Germinal center (tissue), 1 donor: ENCODE results near the gene PRPF38B.
A peak's percentile ranks its signal among the peaks of the same experiment; 100 is the strongest.
"Not testable (repeated sequence)": the region's sequence is repeated elsewhere in the genome, so short reads cannot be mapped to it uniquely, and the experiment has no call there.

Experiments
- DNase-seq: peaks from one replicate; pipeline ENCODE4 v3.0.0; 2012; ENCODE audit warnings: mixed read lengths, low spot score

The PRPF38B gene

DNA sequence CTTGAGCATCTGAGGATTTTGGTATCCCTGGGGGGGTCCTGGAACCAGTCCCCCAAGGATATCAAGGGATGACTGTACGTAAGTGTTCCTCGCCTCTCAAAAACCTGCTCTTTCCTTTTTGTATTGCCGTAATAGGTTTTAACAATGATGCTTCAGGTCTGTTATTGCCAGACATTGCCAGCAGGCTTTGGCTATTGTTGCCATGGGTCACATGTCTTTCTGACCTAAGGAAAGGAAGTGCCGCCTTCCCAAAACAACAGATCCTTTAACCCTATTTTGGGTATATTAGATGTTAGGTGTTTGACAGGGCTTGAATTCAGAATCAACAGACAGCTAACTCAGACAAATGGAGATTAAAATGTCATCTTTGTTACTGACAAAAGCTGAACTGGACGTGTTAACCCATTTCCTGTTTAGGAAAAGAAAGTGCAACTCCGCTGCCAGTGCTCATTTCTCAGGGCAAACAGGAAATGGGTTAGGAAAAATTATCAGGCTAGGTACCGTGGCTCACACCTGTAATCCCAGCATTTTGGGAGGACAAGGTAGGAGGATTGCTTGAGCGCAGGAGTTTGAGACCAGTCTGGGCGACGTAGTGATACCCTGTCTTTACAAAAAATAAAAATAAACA, 12.4 kb upstream of the PRPF38B start:
- DNase-seq: no peak

DNA sequence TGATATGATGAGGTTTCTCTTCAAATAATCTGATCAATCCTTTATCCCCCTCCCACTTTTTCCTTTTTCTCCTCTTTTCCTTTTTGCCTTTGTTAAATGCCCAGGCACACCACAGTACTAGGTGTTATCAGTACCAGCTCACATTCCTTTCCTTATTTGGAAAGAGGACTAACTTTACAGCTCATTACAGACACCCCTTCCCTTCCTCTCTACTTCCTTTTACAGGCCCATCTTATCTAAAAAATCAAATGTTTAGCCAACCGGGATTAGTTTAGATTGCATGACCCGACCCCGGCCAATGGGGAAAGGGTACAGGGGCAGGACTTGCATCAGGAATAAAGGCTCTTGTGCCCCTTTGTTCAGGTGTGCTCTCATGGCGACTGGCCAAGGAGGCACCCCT, 10.4 kb upstream of the PRPF38B start:
- DNase-seq: not testable (repeated sequence)

DNA sequence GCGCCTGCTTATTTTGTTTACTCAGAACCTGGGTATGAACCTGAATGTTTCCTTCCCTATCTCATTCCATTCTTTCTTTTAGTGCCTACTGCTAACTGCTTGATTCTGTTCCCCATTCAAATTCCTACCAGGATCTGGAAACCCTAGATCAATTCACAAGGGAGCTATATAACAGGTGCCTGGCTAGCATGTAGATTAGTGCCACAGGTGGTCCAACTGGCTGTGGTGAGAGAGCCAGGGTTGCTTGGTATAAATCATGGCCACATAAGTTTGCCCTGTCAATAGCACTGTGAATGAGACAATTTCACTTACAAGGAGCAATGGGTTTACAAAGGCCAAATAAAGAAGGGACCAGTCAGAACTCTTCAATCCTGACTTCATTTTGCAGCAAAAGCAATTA, 6.6 kb upstream of the PRPF38B start:
- no peak for DNase-seq

DNA sequence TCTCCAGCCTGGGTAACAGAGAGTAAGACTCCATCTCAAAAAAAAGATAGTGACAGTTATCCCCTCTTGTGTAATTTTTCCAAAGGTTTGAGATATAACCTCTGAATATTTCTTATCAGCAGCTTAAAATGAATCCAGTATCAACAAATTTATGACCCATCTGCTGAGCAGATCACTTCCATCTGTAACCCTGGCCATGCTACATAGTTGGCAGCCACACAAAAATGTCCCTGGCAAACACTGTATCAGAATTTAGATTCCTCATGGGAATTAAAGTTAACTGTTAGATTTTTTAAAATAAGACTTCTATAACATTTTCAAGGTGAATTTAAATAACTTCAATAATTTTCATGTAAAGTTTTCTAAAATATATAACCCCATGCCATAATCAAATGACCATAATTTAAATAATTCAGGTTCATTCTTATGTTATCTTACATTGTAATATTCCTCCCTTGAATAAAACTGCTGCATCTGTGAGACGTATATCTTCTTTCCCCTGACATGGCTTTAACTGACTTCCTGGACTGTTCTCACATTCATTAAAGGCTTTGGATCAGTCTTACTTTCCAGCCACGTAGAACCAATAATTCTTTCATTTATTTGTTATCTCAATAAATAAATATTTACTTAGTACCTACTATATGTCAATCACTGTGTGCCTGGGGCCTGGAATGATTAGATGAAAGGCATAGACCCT, 5.3 kb upstream of the PRPF38B start:
- no peak for DNase-seq

DNA sequence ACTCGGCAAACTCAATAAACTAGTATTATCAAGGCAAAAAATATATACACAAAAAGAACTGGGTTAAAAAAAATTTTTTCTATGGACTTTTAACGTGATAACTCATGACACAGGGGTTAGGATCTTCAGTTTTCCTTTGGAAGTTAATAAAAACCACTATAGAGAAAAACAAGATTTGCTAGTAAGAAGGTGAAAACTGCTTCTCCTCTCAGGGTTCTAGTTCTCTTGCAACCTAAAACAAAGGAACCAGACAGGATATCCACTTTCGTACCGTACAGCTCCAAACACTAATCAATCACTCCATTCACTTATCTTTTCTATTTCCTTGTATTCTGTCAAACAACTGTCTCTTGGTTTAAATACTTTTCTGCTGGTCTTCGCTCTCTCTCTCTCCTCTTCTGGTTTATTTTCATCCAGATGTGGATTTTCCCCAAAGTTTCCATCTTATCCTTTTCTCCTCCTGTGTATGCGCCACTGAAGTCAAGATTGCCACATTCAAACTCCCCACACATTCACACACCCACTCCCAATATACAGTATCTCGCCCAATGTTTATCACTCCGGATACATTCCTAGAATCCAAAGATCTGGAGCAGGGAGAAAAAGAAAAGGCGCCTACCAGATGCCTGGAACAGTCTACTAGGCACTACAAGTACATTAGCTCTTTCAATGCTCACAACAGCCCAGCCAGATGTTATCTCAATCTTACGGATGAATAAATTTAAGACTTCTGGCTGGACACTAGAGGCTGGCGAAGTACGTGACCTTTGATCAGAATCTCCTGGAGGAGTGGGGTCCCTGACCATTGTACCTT, 775 bp upstream of the PRPF38B start:
- no peak for DNase-seq

DNA sequence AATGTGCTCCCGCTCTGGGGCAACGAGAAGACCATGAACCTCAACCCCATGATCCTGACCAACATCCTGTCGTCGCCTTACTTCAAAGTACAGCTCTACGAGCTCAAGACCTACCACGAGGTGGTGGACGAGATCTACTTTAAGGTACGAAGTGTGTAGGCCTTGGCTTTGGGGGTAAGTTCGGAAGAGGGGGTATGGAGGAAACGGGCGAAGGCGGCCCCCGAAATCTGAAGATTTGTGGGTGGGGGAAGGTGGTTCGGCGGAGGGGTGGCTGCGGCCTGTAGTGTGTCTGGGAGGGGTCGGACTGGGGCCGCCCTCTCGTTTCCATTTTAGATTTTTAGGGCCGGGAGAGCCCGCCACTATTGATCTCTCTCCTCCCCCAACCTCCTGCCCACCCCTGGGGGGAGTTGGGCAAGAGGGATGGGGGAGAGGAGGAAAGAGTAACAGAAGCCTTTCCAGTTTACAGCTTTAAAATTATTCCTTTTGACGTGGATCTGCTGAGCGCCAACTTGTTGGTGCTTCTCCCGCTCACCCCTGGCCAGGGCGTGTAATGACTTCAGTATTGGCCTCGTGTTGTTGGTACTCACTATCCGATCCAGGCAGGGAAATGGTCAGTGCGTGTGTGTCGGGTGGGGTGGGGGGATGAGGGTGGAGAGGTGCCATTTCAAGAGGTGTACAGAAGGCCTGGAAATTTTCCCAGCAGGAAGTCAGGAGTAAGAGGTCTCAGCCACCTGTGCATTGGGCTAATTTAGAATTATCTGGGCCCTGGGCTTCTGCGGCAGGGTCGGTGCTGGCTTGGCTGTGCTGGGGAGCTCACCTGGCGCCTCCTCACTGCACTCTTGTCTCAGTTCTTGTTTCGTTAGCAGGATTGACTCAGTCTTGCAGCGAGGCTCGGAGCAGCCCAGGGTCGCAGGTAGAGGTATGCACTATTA, 880 bp downstream of the PRPF38B start:
- DNase-seq: peak; percentile 67

DNA sequence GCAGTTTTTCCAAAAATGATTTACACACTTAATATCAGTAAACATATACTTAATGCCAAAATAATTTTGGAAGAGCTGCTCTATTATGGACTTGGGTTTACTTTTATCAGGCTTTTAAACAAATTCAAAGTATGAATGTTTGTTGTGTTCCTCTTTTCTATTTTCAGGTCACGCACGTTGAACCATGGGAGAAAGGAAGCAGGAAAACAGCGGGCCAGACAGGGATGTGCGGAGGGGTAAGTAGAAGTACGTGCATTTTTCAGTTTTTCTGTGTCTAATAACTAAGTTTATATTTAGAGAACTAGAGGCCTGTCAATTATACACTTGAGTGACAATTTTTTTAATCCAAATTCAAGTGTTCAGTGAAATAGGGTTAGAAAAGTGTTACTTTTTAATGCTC, 3.4 kb downstream of the PRPF38B start:
- no peak for DNase-seq

DNA sequence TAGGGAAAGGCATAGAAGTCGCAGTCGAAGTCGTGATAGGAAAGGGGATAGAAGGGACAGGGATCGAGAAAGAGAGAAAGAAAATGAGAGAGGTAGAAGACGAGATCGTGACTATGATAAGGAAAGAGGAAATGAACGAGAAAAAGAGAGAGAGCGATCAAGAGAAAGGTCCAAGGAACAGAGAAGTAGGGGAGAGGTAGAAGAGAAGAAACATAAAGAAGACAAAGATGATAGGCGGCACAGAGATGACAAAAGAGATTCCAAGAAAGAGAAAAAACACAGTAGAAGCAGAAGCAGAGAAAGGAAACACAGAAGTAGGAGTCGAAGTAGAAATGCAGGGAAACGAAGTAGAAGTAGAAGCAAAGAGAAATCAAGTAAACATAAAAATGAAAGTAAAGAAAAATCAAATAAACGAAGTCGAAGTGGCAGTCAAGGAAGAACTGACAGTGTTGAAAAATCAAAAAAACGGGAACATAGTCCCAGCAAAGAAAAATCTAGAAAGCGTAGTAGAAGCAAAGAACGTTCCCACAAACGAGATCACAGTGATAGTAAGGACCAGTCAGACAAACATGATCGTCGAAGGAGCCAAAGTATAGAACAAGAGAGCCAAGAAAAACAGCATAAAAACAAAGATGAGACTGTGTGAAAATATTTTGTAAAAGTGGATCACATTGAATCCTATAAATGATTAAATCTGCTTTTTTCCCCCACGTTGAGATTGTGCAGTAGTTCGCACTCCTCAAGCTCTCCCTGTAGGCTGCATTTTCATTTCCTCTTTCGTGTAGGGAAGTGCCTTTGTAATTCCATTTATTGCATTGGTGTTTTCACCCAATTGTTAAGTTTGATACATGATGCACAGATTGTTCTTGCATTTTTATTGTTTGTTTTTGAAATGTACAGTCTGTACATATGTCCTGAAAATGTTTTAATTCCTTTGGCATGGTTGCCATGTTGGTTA, 7.5 kb downstream of the PRPF38B start:
- DNase-seq: no peak

DNA sequence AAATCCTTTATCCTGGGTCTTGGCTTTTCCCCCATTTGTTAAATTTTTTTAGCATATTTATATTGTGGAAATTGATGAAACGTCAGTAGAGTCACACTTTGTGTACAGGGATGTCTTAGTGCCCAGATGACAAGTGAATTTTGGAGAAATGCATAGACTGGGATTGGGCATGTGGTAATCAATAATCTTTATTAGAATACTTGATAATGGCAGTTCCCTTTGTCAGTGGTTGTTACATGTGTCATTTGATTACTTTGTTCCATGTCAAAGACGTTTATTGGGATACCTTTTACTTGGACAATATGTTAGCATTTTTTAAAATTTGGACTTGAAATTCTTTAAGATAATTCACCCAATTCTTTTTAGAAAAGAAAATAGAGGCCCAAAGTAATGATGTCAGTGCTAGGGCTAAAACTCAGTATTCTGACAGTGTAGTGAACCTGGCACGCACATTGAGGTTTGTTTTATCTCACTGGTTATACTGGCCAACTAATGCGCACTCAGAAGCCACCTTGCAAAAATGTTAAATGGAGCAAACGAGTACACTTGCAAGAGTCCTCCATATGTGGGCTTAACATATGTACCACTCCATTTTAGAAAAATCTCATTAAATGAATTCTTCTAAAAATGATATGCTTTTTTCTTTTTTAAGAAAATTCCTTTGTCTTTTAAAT, 9.2 kb downstream of the PRPF38B start:
- no peak for DNase-seq

DNA sequence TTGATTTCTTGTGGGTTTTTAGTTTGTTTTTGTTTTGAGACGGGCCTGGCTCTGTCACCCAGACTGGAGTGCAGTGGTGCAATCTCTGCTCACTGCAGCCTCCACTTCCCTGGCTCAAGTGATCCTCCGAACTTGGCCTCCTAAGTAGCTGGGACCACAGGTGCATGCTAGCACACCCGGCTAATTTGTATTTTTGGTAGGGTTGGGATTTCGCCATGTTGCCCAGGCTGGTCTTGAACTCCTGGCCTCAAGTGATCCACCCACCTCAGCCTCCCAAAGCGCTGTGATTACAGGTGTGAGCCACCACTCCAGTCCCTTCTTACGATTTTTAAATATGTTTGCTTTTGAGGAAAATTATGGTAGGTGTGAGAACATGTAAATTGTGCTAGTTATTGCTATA, 10.0 kb downstream of the PRPF38B start:
- not testable (repeated sequence) for DNase-seq

DNA sequence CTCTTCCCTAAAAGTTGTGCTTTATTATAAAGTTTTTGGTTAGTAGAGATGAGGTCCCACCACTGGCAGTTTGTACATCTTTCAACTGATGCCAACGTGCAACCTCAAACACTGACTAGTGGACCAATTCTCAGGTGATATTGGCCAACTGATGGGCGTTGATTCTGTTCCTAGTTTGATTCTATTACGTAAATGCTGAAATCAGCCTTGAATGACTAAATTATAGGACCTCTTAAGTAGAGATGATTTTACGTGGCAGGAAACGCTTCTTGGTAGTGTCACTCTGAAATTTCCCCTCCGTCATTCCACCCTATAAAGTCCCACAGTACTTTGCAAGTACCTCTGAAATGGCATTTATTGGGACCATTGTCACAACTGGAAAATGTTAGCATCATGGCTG, 11.8 kb downstream of the PRPF38B start:
- DNase-seq: no peak

DNA sequence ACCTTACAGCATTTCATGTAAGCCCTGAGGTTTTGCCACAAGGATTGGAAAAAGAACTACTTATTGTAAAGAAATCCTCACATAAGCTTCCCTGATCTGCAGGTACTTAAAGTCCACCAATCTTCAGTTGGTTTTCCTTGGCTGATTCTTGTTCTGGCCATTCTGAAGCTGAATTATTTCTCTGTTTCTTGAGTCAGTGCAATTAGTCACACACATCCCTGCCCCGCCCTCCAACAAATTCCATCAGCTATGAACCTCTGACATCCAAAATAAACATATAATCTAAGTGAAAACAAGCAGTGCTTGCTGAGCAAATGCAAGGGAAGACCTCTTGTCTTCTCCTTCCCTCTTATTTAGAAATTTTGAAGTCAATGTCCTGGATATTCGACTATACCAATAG, 12.4 kb downstream of the PRPF38B start:
- no peak for DNase-seq

DNA sequence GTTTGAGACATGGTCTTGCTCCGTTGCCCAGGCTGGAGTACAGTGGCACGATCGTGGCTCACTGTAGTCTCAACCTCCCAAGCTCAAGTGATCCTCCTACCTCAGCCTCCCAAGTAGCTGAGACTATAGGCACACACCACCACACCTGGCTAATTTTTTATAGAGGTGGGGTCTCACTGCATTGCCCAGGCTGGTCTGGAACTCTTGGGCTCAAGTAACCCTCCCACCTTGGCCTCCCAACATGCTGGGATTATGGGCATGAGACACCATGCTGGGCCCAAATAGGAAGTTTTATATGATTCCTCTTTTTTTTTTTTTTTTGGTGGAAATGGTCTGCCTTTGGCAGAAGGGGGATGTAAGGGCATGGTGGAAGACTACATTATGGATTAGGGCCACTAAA, 14.5 kb downstream of the PRPF38B start:
- DNase-seq: no peak

DNA sequence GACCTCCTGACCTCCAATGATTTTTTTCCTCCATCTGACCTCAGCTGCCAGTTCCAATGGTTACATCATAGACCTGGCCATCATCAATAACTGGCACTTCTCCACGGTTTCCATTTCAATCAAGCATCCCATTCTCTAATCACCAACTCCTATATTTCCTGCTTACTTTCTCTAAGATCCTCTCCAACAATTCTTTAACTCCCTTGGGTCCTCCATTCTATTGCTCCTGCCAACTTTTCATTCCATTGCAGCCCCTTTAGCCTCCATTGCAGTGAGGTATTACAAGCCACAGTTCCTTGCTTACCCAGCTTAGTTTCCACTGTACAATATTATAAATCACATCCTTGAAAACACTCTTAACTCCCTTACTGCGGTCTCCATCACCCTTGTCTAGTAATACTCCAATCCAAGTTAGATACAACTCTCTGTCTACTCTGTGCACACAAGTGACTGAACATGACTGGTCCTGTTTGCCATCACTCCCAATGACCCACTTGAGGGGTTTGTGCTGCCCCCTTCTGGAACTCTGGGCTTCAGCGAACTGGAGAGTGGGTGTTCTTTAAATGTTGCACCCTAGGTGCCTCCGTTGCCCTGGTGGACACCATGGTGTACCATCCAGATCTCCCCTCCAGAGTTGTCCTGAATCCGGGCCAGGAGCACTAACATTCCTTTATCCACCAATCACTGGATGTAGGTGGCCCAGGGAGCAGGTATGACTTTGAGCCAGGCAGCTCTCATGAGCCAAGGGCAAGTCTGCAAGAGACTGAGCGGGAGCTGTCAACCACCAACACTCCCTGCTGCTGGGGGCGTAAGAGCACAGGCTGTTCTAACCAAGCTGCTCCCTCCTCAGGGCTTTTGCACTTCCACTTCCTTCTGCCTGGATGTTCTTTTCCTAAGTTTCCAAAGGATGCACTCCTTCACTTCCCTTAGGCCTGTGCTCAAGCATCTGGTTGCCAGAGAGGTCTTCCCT, 16.9 kb downstream of the PRPF38B start:
- DNase-seq: peak; percentile 22

DNA sequence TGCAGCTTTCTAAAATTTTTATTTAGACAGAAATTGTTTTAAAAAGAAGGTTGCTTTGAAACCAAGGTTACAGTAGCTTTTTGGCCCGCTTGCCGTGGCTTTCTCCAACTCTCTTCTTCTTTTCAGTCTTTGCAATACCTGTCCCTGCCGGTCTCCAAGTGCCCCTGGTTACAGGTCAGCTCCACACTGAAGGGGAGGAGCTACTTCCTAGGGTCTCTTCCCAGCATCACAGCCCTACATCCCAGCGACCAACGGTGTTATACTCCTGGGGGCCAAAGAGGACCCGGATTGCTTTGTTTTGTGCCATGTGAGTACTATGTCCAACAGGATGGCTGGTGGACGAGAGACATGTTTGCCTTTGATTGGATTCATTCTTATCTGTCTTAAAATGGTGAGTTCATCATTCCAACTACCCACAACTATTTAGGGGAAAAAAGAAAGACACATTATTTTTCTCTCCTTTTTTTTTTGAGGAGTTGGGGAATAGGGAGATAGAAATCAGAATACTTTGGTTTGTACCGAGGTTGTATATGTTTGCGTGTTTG, 20.6 kb downstream of the PRPF38B start, which contains the start of gene FNDC7:
Gene FNDC7, plus strand, starts transcription at position 303 of the 545 bp plus-strand sequence. Its CDS starts 26 bp downstream, at position 329.
- no peak for DNase-seq

DNA sequence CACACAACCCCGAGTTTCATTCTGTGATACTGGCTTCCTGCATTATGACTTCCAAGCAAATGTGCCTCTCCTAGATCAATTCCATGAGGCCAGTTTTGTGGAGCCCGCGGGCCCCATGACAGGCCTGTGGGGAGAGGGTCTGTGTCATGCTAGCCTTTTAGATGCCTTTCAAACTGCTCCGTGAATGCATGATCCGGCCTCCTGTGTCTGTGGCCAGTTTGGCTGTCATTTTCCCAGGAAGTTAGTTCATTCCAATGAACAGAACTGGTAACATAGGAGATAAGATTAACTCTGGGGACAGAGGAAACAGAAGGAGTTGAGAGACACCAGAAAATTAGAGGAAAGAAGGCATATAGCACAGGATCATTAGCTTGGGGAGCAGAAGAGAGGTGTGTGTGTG, 23.8 kb downstream of the PRPF38B start:
- DNase-seq: no peak

DNA sequence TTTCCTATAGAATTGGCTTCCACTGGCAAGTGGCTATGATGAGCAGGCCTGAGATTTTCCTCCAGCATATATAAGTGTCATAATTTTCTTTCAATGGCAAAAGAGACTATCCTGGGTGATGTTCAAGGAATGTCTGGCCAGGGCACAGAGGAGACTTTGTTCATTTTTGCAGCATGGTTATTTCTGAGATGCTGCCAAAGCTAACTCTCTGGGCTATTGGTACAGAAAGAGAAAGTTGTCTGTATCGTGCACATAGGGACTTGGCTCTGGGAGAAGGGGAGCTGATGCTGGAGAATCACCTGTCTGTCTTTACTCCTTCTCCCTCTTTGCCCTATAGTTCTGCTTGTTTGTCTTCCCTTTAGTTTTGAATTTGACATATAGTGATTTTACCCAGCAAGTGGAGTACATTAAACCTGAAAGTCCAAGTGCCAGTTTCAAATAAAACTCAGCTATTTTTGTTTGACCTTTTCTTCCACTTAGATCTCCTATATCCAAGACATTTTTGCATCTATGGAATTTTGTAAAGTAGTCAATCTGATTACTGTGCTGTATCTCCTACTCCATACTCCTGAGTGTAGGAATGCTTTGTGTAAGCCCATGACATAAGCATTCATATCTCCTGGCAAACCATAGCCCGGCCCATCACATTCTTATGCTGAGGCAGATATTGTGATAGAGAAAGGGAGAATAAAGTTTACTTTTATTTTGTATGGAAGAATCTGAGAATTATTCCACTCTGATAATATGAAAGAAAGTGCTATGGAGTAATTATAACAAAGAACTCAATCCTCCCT, 24.5 kb downstream of the PRPF38B start:
- no peak for DNase-seq
